ENCODE measurements around the gene IRX1.

IRX1 gene

DNA sequence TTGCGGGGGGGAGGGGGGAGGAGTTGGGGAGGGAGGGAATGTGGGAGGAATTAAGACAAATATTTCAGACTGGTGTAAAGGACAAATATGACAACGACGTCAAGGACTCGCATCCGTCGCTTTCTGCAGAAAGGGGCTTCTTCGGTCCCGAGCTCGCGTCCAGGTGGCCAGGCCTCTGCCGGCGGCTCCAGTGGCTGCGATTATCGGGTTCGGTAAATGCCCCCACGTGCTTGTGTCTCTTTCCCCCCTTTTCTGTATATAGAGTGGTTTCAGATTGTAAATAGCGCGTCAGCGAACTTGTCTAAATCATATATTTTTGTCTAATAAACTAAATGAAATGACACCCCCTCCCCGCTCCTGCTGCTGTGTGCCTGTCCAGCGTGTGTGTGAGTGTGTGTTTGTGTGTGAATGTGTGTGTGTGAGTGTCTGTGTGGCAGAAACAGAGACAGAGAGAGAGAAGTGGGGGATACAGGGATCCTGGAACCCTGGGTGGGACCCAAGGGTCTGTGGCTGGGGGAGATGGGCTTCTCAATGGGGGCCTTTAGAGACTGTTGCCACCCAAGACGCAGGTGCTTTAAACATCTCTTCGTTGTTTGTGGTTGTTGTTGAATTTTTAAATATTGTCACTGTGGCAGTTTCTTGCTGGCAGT, 5.6 kb downstream of the IRX1 start:
- DNase-seq, result no peak

DNA sequence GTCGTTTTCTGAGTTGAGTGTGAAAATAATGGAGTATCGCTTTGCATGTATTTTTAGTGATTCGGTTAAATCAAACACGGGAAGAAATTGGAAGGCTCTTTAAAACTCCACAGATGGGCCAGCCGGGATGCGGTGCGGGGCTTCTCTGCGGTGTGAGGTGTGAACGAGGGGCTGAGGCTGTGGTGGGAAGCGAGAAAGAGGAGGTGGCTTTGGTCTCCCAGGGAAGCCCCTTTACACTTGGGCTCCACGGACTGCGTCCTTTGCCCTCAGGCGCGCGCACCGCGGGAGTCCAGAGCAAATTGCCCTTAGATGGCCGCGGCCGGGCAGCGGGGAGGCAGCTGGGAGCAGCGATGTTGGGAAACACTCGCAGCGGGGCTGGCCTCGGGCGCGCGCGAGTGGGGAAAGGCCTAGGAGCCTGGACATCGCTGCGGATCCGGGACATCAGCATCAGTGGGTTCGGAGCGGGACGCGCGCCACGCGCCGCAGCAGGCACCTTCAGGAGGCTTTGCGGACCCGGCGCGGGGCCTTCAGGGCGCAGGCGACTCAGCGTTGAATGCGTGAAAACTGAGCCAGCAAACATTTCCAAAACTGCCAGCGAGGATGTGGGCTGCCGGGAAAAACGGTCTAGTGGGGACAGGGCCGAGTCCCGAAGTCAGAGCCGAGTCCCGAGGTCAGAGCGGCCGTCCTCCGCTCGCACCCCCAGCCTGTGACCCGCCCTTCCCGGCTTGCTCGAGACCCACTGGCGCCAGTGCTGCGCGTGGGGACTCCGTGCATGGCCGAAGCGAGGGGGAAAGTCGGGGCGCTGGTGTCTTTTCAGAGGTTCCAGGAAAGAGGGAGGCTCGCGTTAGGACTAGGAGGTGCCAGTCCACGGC, 6.5 kb downstream of the IRX1 start:
- DNase-seq, result no peak

DNA sequence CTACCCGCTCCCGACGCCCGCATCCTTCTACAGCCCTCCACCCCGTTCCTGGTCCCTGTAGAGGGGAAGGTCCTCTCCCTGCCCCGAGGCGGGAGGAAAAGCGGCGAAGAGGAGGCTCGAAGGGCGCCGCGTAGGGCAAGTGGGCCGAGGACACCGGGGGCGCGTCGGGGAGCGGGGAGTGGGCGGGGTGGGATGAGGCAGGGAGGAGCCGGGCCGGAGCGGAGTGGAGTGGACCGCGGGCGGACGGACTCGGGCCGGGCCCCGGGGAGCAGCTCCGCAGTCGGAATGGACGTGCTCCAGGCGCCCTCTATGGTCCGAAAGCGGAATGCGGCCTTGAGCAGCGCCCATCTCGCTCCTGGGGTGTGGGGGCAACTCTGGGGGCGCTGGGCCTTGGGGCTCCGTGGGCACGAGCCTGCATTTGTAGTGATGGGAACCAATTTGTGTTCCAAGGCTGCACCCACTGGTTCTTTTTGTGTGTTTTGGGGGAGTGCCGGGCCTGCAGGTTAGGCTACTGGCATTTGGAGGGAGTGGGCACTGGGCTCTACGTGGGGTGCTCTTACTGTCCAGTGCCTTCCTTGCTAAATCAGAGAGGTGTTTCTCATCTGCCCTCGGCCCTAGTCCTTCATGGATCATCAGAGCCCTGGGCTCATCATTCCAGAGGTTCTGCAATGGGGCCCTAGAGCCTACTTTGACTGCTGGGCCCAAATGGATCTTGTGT, 7.3 kb downstream of the IRX1 start:
- DNase-seq, result no peak

DNA sequence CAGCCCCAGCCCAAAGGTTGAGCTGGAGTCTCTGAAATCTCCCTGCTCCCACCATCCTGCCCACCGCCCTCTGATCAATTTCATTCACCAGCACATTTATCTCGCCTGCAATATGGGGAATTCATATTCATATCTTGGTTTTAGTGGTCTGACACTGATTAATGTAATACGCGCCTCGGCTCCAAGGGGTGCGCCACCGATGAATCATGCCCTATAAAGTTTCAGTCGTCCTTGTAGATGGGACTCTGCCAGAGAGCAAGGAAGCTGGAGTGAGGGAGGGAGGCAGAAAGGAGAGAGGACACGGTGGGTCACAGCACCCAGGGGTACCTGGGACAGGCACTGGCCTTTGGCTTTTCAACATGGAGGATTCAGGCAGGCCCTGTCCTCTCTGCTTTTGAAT, 8.9 kb downstream of the IRX1 start:
- DNase-seq, result no peak

DNA sequence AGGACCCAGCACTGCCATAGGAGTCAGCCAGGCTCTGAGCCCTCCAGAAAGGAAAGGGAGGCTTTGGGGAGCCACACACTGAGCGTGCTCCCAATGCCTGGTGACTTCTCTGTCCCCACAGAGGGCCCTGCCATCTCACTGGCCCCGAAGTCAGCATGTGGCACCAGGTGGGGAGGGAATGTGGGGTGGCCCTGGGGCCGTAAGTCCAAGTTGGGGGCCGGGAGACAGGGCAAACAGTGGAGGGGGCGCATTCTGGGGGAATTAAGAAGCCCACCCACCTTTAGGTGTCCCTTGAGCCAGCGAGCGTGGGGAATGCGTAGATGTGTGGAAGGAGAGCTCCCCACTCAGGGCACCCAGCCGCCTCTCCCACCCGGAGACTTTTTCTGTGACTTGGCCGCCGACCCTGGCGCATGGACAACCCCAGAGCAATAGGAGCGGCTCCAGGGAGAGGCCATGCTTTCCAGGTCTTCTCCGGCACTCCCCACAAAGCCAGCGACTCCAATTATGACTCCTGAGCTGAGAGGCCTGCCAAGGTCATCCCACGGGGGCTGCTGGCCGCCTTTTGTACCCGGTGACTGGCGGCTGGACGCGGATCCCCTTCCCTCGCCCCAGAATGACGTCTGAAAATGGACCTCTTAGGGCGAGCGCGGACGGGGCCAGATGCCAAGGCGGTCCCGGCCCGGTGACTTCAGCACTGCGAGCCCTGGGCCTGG, 9.8 kb downstream of the IRX1 start:
- DNase-seq, result no peak

DNA sequence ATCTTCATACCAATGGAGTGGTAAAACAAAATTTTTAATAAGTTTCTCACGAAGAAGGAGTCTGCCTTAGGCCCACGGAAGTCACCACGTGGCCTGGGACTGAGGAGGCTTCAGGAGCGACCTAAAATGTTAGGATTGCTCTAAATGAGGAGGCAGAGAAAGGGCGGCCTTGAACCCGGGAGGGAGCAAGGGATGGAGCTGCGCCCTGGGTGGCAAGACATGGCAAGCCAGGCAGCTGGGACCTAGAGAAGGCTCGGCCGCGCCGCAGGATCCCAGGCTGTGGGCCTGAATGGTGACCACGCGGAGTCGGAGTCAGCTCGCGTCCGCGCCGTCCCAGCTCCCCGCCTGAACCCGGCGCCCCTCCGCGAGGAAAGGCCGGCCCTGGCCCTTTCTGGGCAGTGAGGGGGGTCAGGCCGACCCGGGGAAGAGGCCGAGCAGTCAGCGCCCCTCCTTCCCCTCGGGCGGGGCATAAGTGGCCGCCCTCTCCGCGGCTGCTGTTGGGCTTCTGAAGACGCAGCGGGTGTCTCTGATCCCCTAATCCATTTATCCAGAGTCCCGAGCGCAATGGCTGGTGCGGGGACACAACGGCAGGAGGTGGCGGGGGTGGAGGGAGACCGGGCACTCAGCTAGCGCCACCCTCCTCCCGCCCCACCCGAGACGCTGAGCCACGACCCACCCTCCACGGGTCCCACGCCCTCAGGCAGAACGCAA, 10.6 kb downstream of the IRX1 start:
- DNase-seq, result no peak

DNA sequence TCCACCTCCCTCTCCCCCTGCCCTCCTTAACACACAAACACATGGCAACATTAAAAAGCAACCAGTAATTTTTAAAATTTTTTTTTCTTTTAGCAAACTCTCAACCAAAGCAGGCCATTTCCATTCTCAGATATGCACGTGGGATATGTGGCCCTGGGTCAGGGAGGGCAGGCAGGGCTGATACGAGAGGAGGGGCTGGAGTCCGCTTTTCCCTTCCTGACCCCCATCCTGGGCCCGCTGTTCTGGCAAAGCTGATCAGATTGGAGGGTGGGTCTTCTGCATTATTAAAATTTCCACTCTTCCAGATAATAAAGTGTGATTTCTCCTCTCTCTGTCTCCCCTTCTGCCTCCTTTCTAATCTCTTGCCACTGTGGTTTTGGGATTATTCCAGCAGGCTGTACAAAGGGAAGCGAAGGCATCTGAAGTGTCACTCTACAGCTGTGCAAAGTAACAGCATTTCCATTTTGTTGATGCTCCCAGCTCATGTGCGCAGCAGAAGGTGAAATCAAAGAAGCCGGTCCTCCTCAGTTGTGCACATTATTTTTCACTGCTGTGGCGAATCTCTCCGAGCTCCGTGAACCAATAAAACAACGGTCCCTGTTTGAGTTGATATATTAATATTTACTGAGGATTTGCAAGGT, 12.0 kb downstream of the IRX1 start:
- DNase-seq, result no peak

DNA sequence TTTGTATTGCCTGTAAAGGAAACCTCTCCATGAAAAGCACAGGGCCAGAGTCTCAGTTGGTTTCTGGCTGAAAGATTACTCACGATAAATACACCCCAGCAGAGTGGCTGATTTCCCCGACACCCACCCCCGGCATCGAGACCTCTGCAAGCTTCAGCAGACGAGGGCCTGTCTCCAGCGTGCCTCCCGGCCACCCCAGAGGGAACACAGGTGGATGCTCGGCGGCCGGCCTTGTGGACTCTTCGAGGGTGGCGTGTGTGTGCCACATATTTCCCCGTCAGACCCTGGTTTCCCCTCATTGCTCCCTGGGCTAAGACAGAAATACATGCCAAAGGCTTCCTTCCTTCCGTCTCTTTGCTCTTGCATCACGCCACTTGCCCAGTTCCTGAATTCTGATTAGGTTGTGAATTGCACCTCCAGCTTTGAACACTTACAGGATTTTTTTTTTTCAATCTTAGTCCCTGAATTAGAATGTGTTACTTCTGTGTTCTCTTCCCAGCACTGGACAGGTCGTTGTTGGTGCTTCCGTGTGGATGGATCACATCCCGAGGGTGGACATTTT, 13.6 kb downstream of the IRX1 start:
- DNase-seq, result no peak

DNA sequence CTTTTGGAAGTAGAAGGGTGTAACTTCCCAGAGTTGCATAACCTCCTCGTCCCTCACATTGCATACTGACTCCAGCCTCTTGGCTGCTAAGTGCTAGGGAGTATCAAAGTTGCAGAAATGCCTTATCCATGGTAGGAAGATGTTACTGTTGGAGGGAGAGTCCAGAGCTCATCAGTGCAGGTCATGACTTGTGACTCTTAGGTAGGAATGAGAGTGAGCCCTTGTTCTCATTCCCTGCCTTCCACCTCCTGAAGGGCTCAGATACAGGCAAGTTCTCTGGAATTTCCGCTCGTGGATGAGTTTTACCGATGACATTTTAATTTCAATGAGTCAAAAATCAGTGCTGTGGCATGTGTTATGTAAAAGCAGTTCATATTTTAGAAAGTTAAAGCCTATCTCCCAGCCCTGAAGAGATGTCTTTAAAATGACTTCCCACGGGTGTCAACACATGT, 17.0 kb downstream of the IRX1 start:
- DNase-seq, result no peak

DNA sequence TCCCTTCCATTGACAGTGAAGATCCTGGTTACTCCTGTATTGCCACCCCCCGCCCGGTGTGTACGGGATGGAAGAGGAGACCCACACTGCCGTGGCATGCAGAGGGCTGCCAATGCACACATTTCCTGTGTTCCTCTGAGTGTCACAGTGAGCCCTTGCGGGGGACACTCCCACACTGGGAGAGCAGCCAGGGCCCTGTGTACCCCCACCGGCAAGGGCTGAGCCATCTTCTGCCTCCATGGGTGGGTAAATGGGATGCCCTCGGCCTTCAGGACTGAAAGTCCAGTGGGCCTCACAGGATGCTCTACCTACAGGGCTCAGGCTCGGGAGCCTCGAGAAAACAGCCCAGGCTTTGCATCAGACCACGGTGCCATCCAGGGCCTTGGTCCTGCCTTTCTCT, 18.1 kb downstream of the IRX1 start:
- no peak for DNase-seq

DNA sequence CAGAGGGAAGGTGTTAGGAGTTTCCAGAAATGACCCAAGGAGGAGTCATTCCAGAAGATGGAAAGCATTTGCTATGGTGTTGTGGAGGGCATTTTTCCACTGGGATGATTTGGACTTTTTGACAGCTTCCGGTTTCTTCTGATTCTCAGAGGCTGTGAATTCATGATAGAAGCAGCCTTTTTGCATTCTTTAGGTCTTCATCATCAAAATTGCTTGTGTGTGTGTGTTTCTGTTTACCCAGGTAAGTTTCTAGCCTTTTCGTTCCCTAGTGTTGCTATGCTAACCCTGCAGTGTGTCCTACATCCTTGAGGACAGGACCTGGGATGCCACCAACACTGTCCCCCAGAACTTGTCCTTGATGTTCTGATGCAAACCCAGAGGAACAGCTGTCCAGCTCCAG, 19.6 kb downstream of the IRX1 start:
- DNase-seq, result no peak

DNA sequence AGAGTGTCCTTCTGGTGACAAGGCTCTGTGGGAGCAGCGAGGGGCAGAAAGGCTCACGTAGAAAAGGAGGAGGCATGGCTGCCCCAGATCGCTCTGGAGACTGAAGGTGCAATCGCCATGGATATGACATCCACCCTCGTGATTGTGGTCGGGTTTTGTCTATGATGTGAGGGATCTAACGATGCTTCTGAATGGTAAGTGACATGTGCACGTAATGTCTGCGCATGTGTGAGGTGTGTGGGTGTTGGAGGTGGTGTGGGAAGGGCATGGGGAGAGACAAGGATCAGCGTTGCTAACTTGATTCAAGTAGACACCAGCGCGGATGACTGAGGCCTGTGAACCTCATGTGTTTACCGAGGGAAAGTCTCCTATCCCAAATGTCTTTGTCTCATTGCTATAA, 20.2 kb downstream of the IRX1 start:
- DNase-seq, result no peak

DNA sequence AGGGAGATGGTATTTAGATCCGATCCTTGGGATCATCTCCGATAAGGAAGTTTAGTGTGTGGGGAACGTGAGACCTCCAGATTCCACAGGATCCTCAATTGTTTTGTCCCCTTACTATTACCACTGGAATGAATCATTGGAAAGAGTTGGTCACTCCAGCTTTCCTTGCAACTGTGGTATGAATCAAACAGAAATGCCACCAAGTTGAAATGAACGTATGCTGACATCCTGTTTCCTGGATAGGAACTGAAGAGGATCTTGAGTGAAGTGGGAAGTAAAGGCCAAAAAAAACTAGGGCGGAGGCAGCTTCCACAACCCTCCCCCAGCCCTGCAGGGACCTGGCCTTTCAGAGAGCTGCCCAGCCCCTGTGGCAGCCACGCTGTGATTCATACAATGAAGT, 23.9 kb downstream of the IRX1 start:
- DNase-seq, result no peak

DNA sequence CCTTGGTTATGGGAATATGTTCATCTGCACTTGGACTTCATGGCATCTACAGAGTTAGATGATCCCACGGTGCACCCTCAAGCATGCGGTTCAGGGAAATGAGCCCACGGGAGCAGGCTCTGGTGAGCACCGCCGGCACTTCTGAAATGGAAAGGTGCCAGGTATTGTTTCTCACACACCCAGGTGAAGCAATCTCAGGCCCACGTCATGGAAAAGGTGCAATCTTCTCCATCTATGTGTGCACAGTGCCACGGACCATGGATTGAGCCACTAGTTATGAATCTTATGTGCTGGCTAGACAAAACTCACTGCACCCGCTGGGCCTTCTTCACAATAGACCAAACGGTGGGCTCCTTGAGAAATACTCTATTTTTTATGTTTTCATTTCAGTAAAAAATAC, 27.3 kb downstream of the IRX1 start:
- DNase-seq, result no peak

DNA sequence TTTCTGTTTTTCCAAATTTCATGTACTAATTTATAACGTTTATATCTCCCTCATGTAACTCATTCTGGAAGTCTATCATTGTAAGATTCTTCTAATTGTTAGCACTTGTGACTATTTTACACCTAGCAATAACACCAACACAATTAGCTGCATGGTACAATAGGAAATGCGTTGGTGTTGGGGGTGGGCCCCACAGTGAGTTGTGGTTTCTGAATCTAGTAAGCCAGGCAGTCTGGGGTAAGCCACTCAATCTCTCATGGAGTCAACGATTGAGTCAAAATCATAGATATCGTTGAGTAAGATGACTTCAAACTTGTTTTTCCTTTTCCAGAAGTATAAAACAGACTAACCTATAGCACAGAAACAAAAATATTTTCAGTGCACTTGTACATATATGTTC, 30.0 kb downstream of the IRX1 start:
- DNase-seq, result no peak

DNA sequence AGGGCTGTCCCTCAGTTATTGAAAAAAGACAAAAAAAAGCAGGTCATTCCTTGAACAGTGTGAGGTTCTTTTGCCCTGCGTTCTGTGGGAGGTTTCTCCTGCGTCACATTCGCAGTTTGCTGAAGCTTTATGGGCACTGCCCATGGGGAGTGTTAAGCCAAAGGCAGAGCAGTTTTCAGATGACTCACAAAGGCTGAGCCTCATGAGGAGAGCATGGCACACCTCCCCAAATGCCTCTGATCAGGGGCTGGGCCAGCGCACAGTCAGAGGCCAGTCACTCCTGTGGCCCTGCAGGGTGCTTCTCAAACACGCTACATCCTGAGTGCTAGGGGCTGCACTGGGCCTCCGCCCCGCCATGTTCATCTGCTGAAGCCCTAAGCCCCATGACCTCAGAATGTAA, 38.4 kb downstream of the IRX1 start:
- no peak for DNase-seq

DNA sequence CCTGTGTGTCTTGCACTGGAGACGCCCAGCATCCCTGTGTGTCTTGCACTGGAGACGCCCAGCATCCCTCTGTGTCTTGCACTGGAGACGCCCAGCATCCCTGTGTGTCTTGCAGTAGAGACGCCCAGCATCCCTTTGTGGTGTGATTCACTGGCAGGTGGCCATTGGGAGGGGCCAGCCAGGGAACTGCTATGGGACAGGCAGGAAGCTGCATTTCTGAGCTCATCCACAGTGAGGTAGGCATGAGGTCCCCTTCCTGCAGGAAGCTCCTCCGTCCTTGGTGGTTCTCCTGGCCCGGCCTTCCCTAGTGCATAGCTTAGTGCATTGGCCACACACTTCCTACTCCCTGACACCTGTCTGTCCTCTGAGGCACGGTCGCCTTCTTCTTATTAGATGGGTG, 43.5 kb downstream of the IRX1 start:
- no peak for DNase-seq

DNA sequence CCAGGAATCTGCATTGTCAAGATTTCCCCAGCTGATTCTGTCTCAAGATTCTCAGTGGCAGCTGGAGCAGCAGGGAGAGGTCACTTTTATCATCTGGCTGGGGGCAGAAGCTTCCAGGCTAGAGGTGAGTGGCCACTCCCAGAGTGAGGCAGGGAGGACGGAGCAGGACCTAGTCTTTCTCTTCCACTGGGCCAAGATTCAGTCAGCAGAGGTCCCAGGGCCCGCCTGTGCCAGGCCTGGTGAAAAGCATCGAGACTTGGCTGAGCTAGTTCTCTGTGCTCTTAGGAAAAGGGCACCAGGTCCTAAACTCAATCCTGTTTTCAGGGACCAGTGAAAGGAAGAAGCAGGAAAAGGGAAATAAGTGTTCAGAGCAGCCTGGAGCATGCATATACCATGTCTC, 46.6 kb downstream of the IRX1 start:
- no peak for DNase-seq

DNA sequence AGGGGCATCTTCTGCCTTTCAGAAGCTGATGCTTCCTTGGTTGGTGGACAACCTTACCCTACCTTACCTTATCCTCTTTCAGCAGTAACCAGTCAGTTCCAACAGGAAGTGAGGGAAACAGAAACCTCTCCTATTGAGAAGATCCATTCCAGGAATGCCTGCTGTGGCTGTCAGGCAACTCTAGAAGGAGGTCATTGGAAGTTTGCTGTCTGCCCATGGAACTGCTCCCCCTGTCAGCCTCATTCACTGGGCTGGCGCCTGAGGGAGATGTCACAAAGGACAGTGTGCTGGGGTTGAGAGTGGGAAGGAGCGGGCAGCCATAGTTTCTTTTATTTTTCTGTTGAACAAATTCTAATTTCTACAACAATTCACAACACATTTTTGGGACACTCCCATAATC, 54.7 kb downstream of the IRX1 start:
- DNase-seq, result no peak

DNA sequence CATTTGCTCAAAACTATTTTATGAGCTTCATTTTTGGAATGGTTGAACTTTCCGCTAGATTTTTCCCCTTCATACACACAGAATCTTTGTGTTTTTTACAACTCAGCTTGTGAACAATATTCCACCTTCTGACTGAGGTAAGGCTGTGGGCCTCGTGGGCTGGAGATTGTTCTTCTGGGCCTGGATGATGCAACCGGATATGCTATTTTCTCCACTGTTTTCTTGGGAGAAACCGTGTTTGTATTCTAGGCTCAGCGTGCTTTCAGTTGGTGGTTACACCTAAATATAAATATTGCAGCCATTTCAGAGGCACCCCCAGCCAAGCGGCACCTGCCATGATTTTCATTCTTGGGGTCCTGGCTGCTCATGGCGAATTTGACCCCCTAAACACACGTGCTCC, 55.2 kb downstream of the IRX1 start:
- no peak for DNase-seq

Data from CD4-positive, alpha-beta T cell treated with Interleukin-4 for 4 hours (primary cell).